HG02938 (cell line): ENCODE data around the gene PIP5K1B.

ENCODE experiments used
- ATAC-seq: cut with Tn5 transposase; IDR thresholded peaks from one replicate; pipeline ENCODE4 v1.9.1; 2021; ENCODE audit warnings: mild to moderate bottlenecking, moderate library complexity; ENCODE audit not compliant: unreplicated experiment

PIP5K1B gene

DNA sequence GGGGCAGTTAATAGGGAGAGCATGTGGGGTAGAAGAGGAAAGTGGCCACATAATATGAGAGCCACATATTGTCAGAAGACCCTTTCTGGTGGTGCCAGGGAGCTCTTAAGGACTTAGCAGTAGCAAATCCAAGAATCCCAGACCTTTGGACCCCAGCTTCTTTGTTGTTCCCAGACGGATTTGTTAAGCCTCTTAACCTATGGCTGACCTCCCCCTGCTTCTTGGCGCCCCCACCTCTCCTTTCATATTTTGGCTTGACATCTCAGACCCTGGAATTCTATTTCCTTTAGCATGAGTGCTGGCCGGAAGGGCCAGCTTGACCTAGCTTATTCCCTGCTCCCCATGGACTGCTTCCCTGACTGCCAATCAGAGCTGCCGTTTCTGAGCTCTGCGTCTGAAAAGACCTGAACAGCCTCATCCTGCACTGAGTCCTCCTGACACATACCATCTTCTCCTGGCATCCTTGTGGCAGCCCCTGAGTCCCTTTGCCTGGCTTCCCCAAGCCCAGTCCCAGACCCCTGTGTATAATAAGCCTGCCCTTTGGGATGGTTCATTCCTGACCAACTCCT lies 192.6 kb downstream of the PIP5K1B start:
- ATAC-seq, result no peak

DNA sequence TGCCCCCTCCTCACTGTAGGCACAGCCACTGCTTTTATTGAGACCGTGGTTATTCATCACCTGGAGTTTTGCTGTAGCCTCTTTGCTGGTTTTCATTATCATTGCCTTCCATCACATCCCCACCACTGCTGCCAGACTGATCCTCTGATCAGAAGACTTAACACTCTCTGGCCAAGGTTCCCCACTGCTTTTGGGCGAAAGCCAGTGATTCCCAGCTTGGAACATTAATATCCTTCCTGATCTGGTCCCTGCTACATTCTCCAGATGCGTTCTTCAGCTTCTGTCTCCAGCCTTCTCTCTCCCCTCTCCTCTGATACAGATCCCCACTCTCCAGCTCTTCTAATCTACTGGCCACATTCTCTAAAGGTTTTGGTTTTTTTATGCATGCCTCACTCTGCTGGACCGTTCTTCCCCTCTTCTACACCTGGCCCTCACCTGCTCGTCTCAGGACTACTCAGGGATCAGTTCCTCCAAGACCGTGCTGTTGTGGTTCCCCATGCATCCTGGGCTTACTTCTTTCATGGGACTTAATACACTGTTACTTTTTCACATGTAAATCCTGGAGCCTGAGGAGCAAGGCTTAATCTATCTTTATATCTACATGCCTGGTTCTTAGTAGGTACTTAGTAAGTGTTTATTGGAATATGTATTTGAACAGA lies 193.9 kb downstream of the PIP5K1B start:
- no peak for ATAC-seq

DNA sequence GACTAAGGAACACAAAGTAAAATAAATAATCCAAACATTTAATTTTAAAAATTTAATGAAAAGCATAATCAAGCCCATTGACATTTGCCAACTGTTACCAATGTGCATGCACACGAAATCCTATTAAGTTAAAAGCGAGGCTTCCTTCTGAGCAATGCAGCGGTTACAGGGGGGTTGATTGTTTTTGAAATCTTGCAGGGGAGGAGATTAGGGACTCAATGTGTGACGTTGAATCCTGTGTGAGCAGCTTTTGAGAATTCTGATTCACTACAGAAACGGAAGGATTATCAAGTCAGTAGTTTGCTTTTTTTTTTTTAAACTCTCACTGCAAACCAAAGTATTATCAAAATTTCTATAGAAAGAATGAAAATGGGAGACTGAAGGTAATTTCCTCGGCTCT lies 199.4 kb downstream of the PIP5K1B start:
- no peak for ATAC-seq

DNA sequence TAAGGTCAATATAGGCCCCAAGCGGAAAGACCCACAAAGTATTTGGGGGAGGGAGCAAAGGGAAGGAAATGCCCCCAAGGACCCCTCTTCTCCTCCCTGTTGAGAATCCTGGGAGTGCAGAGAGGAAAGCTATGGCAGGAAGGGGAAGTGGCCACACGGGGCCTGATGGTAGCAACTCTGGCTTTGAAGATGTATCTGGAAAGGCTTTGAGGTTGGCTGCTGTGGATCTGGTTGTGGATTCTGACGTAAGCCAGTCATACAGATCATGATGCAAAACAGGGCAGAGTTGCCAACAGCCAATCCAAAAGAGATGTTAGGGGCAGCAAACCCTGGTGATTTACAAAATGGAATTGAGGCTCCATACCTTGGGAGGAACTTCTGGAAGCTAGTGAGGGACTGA lies 200.1 kb downstream of the PIP5K1B start:
- no peak for ATAC-seq

DNA sequence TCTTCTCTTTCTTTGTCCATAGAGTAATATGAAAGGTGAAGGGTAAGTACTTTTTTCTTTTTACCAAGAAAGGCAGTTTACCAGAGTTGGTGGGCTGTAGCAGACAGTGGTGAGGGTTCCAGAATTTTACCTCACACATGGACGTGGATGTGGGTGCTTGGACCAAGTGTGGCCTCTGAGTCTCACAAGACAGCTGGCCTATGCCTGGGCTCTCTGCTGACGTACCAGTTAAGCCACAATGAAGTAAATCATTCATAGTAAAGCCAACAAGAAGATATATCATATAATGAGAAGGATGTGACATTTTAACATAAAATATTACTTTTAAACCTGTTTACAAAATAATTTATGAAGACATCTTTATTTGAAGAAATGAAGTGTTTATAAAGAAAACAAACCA lies 202.9 kb downstream of the PIP5K1B start:
- no peak for ATAC-seq

DNA sequence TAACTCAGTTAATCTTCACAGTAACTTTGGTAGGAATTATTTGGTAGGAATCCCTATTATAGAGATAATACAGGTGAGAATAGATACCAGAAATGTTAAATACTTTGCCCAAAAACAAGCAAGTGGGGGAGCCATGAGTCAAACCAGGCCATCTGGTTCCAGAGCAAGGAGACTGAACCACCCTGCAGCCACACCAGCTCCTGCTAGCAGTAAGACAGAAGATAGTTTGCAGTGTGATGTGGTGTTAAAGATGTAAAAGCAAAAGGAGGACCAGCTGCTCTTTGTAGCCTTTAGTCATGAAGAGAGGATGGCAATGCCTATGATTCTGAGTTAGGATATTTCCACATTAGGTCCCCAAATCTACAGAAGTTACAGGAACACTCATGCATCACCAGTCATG lies 207.5 kb downstream of the PIP5K1B start:
- ATAC-seq, result no peak

DNA sequence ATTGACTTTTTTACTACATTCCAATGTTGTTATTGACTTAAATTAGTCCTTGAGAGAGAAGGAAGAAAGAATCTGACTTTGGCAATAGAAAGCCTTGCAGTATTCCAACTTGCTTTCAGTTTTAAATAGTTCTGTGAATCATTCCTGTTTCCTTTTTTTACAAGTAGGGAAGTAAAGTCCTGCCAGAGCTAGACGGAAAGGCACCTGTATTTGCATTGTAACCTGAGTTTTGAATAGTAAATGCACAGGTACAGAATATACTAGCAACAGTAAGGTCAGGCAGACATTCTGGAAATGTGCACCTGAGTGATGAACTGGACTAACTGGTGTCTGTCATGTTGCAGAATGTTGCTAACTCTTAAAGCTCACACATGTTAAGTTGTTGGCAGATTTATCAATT lies 208.0 kb downstream of the PIP5K1B start:
- ATAC-seq, result no peak

DNA sequence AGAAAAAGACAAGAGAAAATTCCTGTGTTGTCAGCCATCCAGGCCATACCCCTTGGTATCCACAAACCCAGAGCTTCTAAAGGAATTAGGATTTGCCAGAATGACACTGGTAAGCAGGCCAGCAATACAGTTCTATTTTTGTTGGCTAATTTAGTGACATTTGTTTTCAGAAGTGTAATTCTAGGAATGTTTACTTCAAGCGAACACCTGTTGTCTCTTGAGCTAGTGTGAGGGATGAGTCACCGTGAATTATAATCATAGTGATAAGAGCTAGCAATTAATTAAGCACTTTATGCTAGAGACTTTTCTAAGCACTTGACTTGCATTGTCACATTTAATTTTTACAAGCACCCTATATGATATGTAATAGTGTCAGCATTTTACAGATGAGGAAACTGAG lies 209.7 kb downstream of the PIP5K1B start:
- no peak for ATAC-seq

DNA sequence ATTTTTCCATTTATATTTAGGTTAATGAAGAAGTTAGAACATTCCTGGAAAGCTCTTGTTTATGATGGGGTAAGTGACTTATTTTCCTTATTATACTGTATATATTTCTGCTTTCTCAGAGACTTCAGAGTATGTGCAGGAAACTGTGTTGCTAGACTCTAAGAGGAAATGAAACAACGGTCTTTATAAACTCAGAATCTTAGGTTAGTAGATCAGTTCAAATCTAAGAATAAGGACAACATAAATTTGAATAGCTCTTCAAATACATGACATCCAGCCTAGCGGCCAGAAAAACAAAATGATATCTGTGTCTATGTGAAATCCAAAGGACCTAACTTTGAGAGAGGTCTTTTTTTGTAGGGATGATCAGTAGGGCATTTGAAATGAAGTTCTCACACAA lies 214.6 kb downstream of the PIP5K1B start:
- ATAC-seq, result no peak

DNA sequence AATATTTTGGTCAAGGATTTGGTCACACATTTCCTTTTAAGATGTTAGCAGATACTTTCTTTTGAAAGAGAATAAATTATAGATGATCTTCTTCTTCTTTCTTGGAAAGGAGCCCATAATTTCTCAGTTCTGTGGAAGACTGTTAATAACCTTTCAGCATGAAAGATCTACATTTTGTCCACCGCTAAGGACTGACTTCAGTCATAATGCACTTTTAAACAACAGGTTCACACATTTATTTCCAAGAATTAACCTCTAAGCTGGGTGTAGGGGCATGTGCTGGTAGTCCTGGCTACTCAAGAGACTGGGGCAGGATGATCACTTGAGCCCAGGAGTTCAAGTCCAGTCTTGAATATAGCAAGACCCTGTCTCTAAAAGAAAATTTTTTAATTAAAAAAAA lies 215.9 kb downstream of the PIP5K1B start:
- ATAC-seq, result no peak

DNA sequence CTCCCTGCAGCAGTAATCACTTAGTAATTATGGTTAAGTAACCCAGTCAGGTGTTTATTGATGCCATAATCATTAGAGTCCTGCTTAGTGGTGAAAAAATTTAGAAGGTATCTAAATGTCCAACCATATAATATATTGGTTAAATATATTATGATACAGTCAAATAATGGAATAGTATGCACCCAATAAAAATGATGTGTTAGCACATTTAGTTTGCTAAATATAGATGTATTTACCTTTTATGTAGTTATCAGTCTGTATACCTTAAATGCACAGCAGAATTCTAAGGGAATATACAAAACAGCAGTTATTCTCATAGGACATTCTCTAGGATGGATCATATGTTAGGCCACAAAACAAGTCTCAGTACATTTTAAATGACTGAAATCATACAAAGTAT lies 218.4 kb downstream of the PIP5K1B start:
- ATAC-seq, result no peak

DNA sequence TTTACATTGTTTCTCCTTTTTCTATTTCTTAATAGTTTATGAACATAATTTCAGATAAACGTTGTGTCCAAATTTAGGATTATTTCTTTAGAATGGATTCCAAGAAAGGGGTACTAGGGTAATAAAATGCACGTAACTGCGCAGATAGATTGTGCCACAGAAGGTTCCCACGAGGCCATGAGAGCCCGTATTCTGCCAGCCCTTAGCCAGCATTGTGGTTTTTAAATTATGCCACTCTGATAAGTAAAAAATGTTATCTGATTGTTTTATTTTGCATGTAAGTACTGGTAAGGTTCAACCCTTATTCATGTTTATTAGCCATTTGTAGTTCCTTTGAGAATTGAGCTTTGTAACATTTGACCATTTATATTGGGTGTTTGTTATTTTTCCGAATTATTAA lies 220.1 kb downstream of the PIP5K1B start:
- no peak for ATAC-seq

DNA sequence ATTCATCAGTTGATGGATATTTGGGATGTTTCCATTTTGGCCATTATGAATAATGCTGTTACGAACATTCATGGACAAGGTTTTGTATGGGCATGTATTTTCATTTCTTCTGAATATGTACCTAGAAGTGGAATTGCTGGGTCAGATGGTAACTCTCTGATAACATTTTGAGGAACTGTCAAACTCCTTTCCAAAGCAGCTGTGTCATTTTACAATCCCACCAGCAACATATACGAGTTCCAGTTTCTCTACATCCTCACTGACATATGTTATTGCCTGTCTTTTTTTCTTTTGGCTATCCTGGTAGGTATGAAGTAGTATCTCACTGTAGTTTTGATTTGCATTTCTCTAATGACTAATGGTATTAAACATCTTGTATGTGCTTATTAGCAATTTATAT lies 222.1 kb downstream of the PIP5K1B start:
- ATAC-seq, result no peak

DNA sequence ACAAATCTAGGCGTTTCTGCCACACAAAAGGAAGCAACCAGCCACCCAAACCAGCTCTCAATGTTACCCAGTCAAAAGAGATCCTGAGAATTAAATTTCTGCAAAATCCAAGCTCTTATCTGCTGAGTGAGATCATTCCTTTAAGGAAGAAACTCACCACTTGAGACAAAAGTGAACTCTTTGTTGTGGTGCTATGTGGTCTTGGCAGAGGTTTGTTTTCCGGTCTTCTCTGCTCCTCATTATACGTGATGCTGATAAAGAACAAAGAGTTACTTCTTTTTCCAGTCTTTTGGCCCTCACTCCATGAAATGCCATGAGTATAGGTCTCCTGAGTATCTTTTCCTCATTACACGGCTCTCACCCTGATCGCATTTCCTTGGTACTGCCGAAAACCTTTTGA lies 226.8 kb downstream of the PIP5K1B start:
- no peak for ATAC-seq

DNA sequence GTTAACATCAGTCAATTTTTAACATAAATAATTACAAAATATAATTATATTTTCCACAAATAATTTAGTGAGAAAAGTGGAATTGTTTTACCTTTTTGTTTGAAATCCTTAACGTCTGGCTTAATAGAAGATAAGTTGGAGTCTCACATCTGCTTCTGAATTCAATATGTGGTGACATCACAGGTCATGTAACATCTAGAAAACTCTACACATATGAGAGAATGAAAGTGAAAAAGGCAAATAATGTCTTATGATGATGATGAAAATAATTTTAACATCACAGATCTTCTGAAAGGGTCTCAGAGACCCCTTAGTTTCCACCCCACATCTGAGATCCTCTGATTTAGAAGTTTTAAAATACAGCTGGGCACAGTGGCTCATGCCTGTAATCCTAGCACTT lies 227.4 kb downstream of the PIP5K1B start:
- ATAC-seq, result no peak

DNA sequence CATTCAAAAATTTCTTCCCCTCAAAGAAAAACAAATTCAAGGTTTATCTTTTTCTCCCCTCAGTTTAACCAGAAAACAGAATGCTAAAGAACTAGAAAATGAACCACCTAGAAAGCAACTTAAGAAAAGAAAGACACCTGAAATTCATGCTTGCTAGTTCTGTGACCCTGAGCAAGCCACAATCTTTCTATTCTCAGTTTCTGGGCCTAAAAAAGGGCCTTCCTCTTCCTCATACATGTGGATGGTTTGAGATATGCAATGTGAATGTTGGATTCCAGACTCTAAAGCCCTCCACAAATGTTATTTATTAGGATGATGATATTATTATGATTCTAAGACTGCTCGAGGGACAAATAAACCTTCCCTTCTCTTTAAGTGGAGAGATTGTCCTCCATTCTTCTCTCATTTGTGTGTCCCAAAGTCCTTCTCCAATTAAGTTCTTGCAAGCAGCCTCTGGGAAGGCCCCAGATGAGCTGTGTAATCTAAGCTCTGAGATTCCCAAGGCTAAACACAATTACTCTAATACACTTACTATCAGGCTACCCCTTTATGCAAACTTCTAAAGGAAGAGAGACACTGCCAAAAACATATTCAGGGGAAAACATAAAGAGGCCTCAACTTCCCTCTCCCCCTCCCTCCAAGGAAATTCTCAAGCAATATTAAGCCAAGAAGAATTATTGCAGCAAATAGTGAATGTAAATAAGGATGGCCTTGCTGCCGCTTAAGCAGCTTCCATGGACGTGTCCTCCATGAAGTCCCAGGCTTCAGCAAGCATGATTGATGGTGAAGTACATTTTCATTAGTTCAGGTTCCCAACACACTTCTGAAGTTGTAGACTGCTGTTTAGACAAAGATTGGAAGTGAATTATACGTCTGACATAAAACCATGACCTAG lies 228.6 kb downstream of the PIP5K1B start:
- peak; percentile 99 for ATAC-seq

DNA sequence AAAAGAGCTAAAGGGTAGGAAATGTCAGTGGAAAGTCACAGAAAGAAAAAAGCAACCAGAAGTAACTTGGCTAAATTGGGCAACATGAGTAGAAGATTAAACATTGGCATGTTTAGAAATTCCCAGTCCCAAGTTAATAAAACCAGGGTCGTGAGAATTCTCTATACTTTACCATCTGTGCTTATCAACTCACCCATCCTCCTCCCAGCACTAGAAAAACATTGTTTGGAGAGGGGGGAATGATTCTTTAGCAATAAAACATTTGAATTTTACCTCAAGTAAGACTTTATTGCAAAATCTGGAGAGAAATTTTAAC lies 229.2 kb downstream of the PIP5K1B start:
- ATAC-seq, result no peak

DNA sequence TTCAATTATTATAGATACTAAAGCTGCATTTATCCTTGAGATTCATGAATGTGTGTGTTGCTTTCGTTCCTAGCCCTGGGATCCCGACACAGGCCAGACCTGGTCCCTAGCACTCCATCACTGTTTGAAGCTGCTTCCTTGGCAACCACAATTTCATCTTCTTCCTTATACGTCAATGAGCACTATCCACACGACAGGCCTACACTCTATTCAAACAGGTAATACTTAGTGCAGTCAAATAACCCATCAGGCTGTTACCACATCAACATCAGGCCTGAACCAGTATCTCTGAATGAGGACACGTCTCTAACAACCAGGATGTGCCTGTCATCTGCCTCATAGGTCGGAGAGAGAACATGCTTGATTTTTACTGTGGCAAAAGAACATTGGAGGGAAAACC lies 235.5 kb downstream of the PIP5K1B start:
- no peak for ATAC-seq

DNA sequence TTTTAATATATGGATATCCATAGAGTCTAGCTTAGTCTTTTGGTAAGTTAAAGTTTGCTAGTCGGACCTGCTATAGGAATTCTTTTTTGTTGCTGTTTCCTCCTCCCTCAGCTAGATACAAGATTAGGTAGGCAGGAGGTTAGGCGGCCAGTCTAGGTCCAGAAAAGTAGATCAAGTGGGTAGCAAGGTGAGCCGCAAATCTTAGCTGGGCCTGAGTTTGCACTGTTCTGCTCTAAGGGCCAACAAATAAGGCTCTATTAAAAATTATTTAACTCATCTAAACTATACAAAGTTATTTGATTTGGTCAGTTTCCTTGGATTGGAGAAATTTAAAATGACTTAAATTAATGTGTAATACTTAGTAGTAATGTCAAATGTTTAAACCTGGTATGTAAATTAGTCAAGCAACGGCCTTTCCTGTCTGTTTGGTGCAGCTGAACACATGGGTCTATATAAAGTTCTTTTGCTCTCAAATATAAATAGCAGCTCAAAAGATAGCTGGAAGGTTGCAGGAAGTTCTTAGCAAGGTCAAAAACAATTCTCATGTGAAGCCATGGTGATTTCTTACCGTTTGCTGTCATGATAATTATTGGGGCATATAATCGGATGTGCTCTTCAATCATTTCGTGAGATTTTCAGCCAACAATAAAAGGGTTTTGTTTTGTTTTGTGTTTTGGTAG lies 236.9 kb downstream of the PIP5K1B start:
- ATAC-seq, result no peak

DNA sequence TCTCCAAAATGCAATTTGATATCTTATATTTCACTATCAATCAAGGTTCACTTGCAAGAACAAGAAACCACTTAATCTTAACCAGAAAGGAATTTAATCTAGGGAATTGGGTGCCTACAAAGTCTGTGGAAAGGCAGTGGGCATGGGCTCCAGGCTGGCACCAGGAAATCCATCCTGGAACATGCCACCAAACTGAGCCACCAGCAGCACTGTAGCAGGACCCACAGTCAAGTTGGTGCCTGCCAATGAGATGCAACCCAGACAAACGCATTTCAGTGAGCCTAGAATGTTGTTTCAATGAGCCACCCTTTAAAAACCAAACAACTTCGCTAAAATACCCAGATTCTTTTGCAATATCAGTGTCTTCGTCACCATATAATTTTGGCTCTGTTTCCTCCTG lies 237.8 kb downstream of the PIP5K1B start:
- no peak for ATAC-seq

DNA sequence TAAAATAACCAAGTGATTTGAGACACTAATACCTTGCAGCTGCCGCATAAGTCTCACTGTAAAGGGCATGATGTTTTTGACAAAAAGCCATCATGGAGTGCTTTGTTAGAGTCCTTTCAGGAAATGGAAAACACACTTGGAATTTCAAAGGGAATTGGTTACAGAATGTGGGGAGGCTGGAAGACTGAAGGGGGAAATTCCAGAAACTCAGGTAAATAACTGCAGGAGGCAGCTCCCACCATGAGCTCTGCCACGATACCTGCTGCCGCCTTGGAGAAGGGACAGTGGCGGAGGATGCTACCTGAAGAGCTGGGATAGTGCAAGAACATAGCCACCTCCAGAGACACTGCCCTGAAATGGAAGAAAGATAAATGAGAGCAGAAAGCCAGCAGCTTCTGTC lies 242.0 kb downstream of the PIP5K1B start:
- no peak for ATAC-seq
